ENCODE measurements around the gene RPS6KA2.
"Not testable (repeated sequence)": the region's sequence is repeated elsewhere in the genome, so short reads cannot be mapped to it uniquely, and the experiment has no call there.

The RPS6KA2 gene

GRCh38 chr6:166591961-166592520 lies 35.0 kb downstream of the RPS6KA2 start:
- DNase-seq (ENCODE audit: low read depth in 2 of 2), result no peak

- DNase-seq (ENCODE audit: low read depth in 2 of 2), result no peak
These were observed 36.0 kb downstream of the RPS6KA2 start for GRCh38 chr6:166591026-166591425.

- no peak for DNase-seq (ENCODE audit: low read depth in 2 of 2)
These were observed 37.1 kb downstream of the RPS6KA2 start for GRCh38 chr6:166589786-166590574.

- DNase-seq (ENCODE audit: low read depth in 2 of 2), result no peak
These were observed 37.7 kb downstream of the RPS6KA2 start for GRCh38 chr6:166589337-166589731.

GRCh38 chr6:166588691-166589336 lies 38.2 kb downstream of the RPS6KA2 start:
- no peak for DNase-seq (ENCODE audit: low read depth in 2 of 2)

- no peak for DNase-seq (ENCODE audit: low read depth in 2 of 2)
These were observed 39.2 kb downstream of the RPS6KA2 start for GRCh38 chr6:166587631-166588413.

- DNase-seq (ENCODE audit: low read depth in 2 of 2), result peak; percentile 11 to 18
These were observed 40.5 kb downstream of the RPS6KA2 start, which contains the start of gene RAMACL for GRCh38 chr6:166586424-166587156. Gene RAMACL, minus strand, starts transcription at chr6:166586678. Its CDS starts 201 bp downstream, at chr6:166586477.

GRCh38 chr6:166584853-166585429 lies 42.1 kb downstream of the RPS6KA2 start:
- DNase-seq (ENCODE audit: low read depth in 2 of 2), result no peak

GRCh38 chr6:166584155-166584554 lies 42.9 kb downstream of the RPS6KA2 start:
- DNase-seq (ENCODE audit: low read depth in 2 of 2), result no peak

GRCh38 chr6:166583230-166583965 lies 43.7 kb downstream of the RPS6KA2 start:
- DNase-seq (ENCODE audit: low read depth in 2 of 2), result no peak

- DNase-seq (ENCODE audit: low read depth in 2 of 2), result no peak
These were observed 44.8 kb downstream of the RPS6KA2 start for GRCh38 chr6:166582258-166582657.

GRCh38 chr6:166581801-166582200 lies 45.2 kb downstream of the RPS6KA2 start:
- DNase-seq (ENCODE audit: low read depth in 2 of 2), result not testable (repeated sequence)

GRCh38 chr6:166581091-166581511 lies 46.0 kb downstream of the RPS6KA2 start:
- DNase-seq (ENCODE audit: low read depth in 2 of 2), result no peak

- no peak for DNase-seq (ENCODE audit: low read depth in 2 of 2)
These were observed 46.7 kb downstream of the RPS6KA2 start for GRCh38 chr6:166580076-166581050.

GRCh38 chr6:166579237-166579850 lies 47.7 kb downstream of the RPS6KA2 start:
- no peak for DNase-seq (ENCODE audit: low read depth in 2 of 2)

GRCh38 chr6:166578536-166579236 lies 48.4 kb downstream of the RPS6KA2 start:
- DNase-seq (ENCODE audit: low read depth in 2 of 2), result no peak

GRCh38 chr6:166575205-166575604 lies 51.8 kb downstream of the RPS6KA2 start:
- no peak for DNase-seq (ENCODE audit: low read depth in 2 of 2)
